ENCODE measurements around the gene FAM222B. TPM values are rescaled to one million over a fixed set of nuclear protein-coding genes. Genes with fewer than 3 reads are reported as not detected.
"Not testable (repeated sequence)": the region's sequence is repeated elsewhere in the genome, so short reads cannot be mapped to it uniquely, and the experiment has no call there.

FAM222B gene
- total and polyA plus RNA-seq, 2 donors: 2.5 to 9.5 TPM

DNA sequence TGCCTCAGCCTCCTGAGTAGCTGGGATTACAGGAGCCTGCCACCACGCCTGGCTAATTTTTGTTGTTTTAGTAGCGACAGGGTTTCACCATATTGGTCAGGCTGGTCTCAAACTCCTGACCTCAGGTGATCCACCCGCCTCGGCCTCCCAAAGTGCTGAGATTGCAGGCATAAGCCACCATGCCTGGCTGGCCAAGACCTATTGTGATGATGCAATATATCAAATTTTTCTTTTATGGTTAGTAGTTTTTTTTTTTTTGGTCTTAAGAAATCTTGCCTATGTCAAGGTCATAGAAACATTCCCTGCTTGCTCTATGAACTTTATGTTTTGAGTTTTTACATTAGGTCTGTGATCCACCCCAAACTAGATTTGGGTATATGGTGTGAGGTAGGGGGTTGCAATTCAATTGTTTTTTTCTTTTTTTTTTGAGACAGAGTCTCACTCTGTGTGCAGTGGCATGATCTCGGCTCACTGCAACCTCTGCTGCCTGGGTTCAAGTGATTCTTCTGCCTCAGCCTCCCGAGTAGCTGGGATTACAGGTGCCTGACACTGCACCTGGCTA, 34.6 kb upstream of the FAM222B start:
- H3K27me3 ChIP-seq (ENCODE audit: control insufficient read depth in 2 of 2, insufficient read depth in 1 of 2, low read length in 1 of 2); H3K9me3 ChIP-seq (ENCODE audit: control insufficient read depth in 2 of 2, insufficient read depth in 1 of 2, low read length in 1 of 2); DNase-seq (ENCODE audit: low read depth in 6 of 9, low spot score in 9 of 9); H3K4me1 ChIP-seq (ENCODE audit: control insufficient read depth in 2 of 2, insufficient read depth in 2 of 2, low read length in 2 of 2); H3K27ac ChIP-seq (ENCODE audit: low read depth in 1 of 2, low read length in 1 of 2); H3K4me3 ChIP-seq (ENCODE audit: low read length in 2 of 2): not testable (repeated sequence)
- H3K36me3 ChIP-seq (ENCODE audit: control insufficient read depth in 2 of 2, insufficient read depth in 2 of 2, low read length in 1 of 2): peaks cover 35 to 36% of the 10 kb centered on the region in 2 donors
- WGBS: 99% methylated on average over 6 of the region's 6 CpGs

GRCh38 chr17:28875848-28876550, 33.4 kb upstream of the FAM222B start:
- Histone ChIP-seq H3K27me3 (ENCODE audit: control insufficient read depth in 2 of 2, insufficient read depth in 1 of 2, low read length in 1 of 2) (no peaks in the 10 kb centered on the region), H3K4me1 (ENCODE audit: control insufficient read depth in 2 of 2, insufficient read depth in 2 of 2, low read length in 2 of 2) (peaks cover 4 to 5% of the 10 kb centered on the region in 2 donors), H3K4me3 (ENCODE audit: low read length in 2 of 2) (no peak overlapping the region), H3K36me3 (ENCODE audit: control insufficient read depth in 2 of 2, insufficient read depth in 2 of 2, low read length in 1 of 2) (peaks cover 23% of the 10 kb centered on the region in 2 donors), H3K9me3 (ENCODE audit: control insufficient read depth in 2 of 2, insufficient read depth in 1 of 2, low read length in 1 of 2) (no peaks in the 10 kb centered on the region), H3K27ac (ENCODE audit: low read depth in 1 of 2, low read length in 1 of 2) (no peak overlapping the region)
- WGBS: 72% methylated on average over 1 of the region's 1 CpG
- no peak for DNase-seq (ENCODE audit: low read depth in 6 of 9, low spot score in 9 of 9)

DNA sequence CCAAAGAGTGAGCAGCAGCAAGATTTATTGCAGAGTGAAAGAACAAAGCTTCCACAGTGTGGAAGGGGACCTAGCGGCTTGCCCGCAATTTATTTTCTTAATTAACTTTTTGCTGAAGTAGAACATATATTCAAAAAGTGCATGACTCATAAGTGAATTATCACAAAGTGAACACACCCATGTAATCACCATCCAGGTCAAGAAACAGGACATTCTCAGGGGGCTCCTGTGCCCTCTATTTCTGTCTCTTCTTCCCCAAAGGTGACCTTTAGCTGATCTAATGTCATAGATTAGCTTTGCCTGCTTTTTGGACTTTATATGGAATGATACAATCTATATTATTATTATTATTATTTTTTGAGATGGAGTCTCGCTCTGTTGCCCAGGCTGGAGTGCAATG, 32.2 kb upstream of the FAM222B start:
- Histone ChIP-seq H3K9me3 (ENCODE audit: control insufficient read depth in 2 of 2, insufficient read depth in 1 of 2, low read length in 1 of 2) (no peaks in the 10 kb centered on the region), H3K4me3 (ENCODE audit: low read length in 2 of 2) (no peak overlapping the region), H3K4me1 (ENCODE audit: control insufficient read depth in 2 of 2, insufficient read depth in 2 of 2, low read length in 2 of 2) (peaks cover 6 to 7% of the 10 kb centered on the region in 2 donors), H3K27ac (ENCODE audit: low read depth in 1 of 2, low read length in 1 of 2) (no peak overlapping the region), H3K36me3 (ENCODE audit: control insufficient read depth in 2 of 2, insufficient read depth in 2 of 2, low read length in 1 of 2) (peaks cover 10 to 11% of the 10 kb centered on the region in 2 donors), H3K27me3 (ENCODE audit: control insufficient read depth in 2 of 2, insufficient read depth in 1 of 2, low read length in 1 of 2) (no peaks in the 10 kb centered on the region)
- 97% methylated on average over 3 of the region's 3 CpGs for WGBS
- no peak for DNase-seq (ENCODE audit: low read depth in 6 of 9, low spot score in 9 of 9)

GRCh38 chr17:28873839-28874238, 31.2 kb upstream of the FAM222B start:
- DNase-seq (ENCODE audit: low read depth in 6 of 9, low spot score in 9 of 9): no peak
- peaks cover 2% of the 10 kb centered on the region in 2 donors for H3K36me3 ChIP-seq (ENCODE audit: control insufficient read depth in 2 of 2, insufficient read depth in 2 of 2, low read length in 1 of 2)
- H3K4me3 ChIP-seq (ENCODE audit: low read length in 2 of 2): no peak overlapping the region
- H3K9me3 ChIP-seq (ENCODE audit: control insufficient read depth in 2 of 2, insufficient read depth in 1 of 2, low read length in 1 of 2): no peaks in the 10 kb centered on the region
- WGBS: 98% methylated on average over 7 of the region's 7 CpGs
- H3K27me3 ChIP-seq (ENCODE audit: control insufficient read depth in 2 of 2, insufficient read depth in 1 of 2, low read length in 1 of 2): no peaks in the 10 kb centered on the region
- H3K4me1 ChIP-seq (ENCODE audit: control insufficient read depth in 2 of 2, insufficient read depth in 2 of 2, low read length in 2 of 2): peaks cover 6 to 7% of the 10 kb centered on the region in 2 donors
- no peak overlapping the region for H3K27ac ChIP-seq (ENCODE audit: low read depth in 1 of 2, low read length in 1 of 2)

GRCh38 chr17:28871056-28871579, 28.5 kb upstream of the FAM222B start:
- WGBS: 58% methylated on average over 6 of the region's 6 CpGs
- peak overlapping the region; percentile 69 to 81 for H3K27ac ChIP-seq (ENCODE audit: low read depth in 1 of 2, low read length in 1 of 2)
- peaks cover 6 to 7% of the 10 kb centered on the region in 2 donors for H3K4me1 ChIP-seq (ENCODE audit: control insufficient read depth in 2 of 2, insufficient read depth in 2 of 2, low read length in 2 of 2)
- no peaks in the 10 kb centered on the region for H3K36me3 ChIP-seq (ENCODE audit: control insufficient read depth in 2 of 2, insufficient read depth in 2 of 2, low read length in 1 of 2)
- no peak overlapping the region for H3K4me3 ChIP-seq (ENCODE audit: low read length in 2 of 2)
- no peaks in the 10 kb centered on the region for H3K27me3 ChIP-seq (ENCODE audit: control insufficient read depth in 2 of 2, insufficient read depth in 1 of 2, low read length in 1 of 2)
- no peaks in the 10 kb centered on the region for H3K9me3 ChIP-seq (ENCODE audit: control insufficient read depth in 2 of 2, insufficient read depth in 1 of 2, low read length in 1 of 2)
- DNase-seq (ENCODE audit: low read depth in 6 of 9, low spot score in 9 of 9): peak in 4 of 9 donors; percentile 11 to 64 (median 26)

GRCh38 chr17:28867276-28867675, 24.7 kb upstream of the FAM222B start:
- H3K9me3 ChIP-seq (ENCODE audit: control insufficient read depth in 2 of 2, insufficient read depth in 1 of 2, low read length in 1 of 2): no peaks in the 10 kb centered on the region
- no peaks in the 10 kb centered on the region for H3K27me3 ChIP-seq (ENCODE audit: control insufficient read depth in 2 of 2, insufficient read depth in 1 of 2, low read length in 1 of 2)
- no peaks in the 10 kb centered on the region for H3K36me3 ChIP-seq (ENCODE audit: control insufficient read depth in 2 of 2, insufficient read depth in 2 of 2, low read length in 1 of 2)
- WGBS: 95% methylated on average over 7 of the region's 7 CpGs
- no peak overlapping the region for H3K4me3 ChIP-seq (ENCODE audit: low read length in 2 of 2)
- H3K4me1 ChIP-seq (ENCODE audit: control insufficient read depth in 2 of 2, insufficient read depth in 2 of 2, low read length in 2 of 2): peaks cover 6 to 7% of the 10 kb centered on the region in 2 donors
- DNase-seq (ENCODE audit: low read depth in 6 of 9, low spot score in 9 of 9): no peak
- no peak overlapping the region for H3K27ac ChIP-seq (ENCODE audit: low read depth in 1 of 2, low read length in 1 of 2)

- Histone ChIP-seq H3K27me3 (ENCODE audit: control insufficient read depth in 2 of 2, insufficient read depth in 1 of 2, low read length in 1 of 2) (no peaks in the 10 kb centered on the region), H3K27ac (ENCODE audit: low read depth in 1 of 2, low read length in 1 of 2) (no peak overlapping the region), H3K4me3 (ENCODE audit: low read length in 2 of 2) (no peak overlapping the region), H3K36me3 (ENCODE audit: control insufficient read depth in 2 of 2, insufficient read depth in 2 of 2, low read length in 1 of 2) (peaks cover 0 to 6% of the 10 kb centered on the region in 2 donors), H3K9me3 (ENCODE audit: control insufficient read depth in 2 of 2, insufficient read depth in 1 of 2, low read length in 1 of 2) (no peaks in the 10 kb centered on the region), H3K4me1 (ENCODE audit: control insufficient read depth in 2 of 2, insufficient read depth in 2 of 2, low read length in 2 of 2) (peaks cover 3 to 4% of the 10 kb centered on the region in 2 donors)
- 94% methylated on average over 13 of the region's 13 CpGs for WGBS
- no peak for DNase-seq (ENCODE audit: low read depth in 6 of 9, low spot score in 9 of 9)
Observed at GRCh38 chr17:28865946-28866752, 23.6 kb upstream of the FAM222B start.

- Histone ChIP-seq H3K4me3 (ENCODE audit: low read length in 2 of 2) (no peak overlapping the region), H3K36me3 (ENCODE audit: control insufficient read depth in 2 of 2, insufficient read depth in 2 of 2, low read length in 1 of 2) (peaks cover 6 to 14% of the 10 kb centered on the region in 2 donors), H3K9me3 (ENCODE audit: control insufficient read depth in 2 of 2, insufficient read depth in 1 of 2, low read length in 1 of 2) (no peaks in the 10 kb centered on the region), H3K27me3 (ENCODE audit: control insufficient read depth in 2 of 2, insufficient read depth in 1 of 2, low read length in 1 of 2) (no peaks in the 10 kb centered on the region), H3K4me1 (ENCODE audit: control insufficient read depth in 2 of 2, insufficient read depth in 2 of 2, low read length in 2 of 2) (no peaks in the 10 kb centered on the region), H3K27ac (ENCODE audit: low read depth in 1 of 2, low read length in 1 of 2) (no peak overlapping the region)
- WGBS: 95% methylated on average over 11 of the region's 11 CpGs
- no peak for DNase-seq (ENCODE audit: low read depth in 6 of 9, low spot score in 9 of 9)
Observed at GRCh38 chr17:28864991-28865849, 22.6 kb upstream of the FAM222B start.
